Testis (tissue), 3 donors: ENCODE measurements around the gene CCRL2. TPM values are rescaled to one million over a fixed set of nuclear protein-coding genes. Genes with fewer than 3 reads are reported as not detected.

Experiments used
- DNase-seq: peaks from one replicate; pipeline ENCODE4 v3.0.0-alpha.2; 2019
- H3K27ac ChIP-seq, 2 donors: fragments of 200-600 bp; sonication (generic); one replicate each; pipeline ENCODE4 v1.5.1; 2019
- H3K27me3 ChIP-seq: fragments of 200-600 bp; sonication (generic); one replicate; pipeline ENCODE4 v1.5.1; 2019
- H3K36me3 ChIP-seq: fragments of 200-600 bp; sonication (generic); one replicate; pipeline ENCODE4 v1.5.1; 2017; ENCODE audit warnings: low read depth; ENCODE audit errors: missing control alignments
- H3K4me1 ChIP-seq: fragments of 200-600 bp; sonication (generic); one replicate; pipeline ENCODE4 v1.5.1; 2019
- H3K4me3 ChIP-seq, 2 donors: fragments of 200-600 bp; sonication (generic); one replicate each; pipeline ENCODE4 v1.5.1; 2017 to 2019
- H3K9me3 ChIP-seq: fragments of 200-600 bp; sonication (generic); one replicate; pipeline ENCODE4 v1.5.1; 2017
- CTCF ChIP-seq, 3 experiments: fragments of 450-650 bp in 2 of 3; fragments of 200-600 bp in 1 of 3; sonication (generic) in 1 of 3; IDR thresholded peaks; one replicate each; pipeline ENCODE4 v1.5.1; 2016 to 2019; ENCODE audit warnings: antibody characterized with exemption in 3 of 3, mild to moderate bottlenecking in 2 of 3, moderate library complexity in 1 of 3
- POLR2A ChIP-seq: fragments of 450-650 bp; IDR thresholded peaks from one replicate; pipeline ENCODE4 v1.6.1; 2017; ENCODE audit warnings: antibody characterized with exemption, mild to moderate bottlenecking, moderate library complexity
- WGBS, 2 donors: methylation state at CpG; one replicate each; pipeline ENCODE4 v1.1.5; 2018; 5-methylcytosine and 5-hydroxymethylcytosine counted together
- intact Hi-C: fragments of 100-400 bp; cut with DNase I; formaldehyde crosslinking; loops from one replicate; pipeline ENCODE4 v1.15.1; 2023; ENCODE audit warnings: low total_unique reads
- polyA plus RNA-seq: library from polyadenylated mRNA; stranded (reverse); fragments of 350-450 nt; fragmentation: Illumina TruSeq; extraction: RNeasy Lipid Tissue Mini Kit (QIAGEN cat#74804); gene quantifications from one replicate; pipeline ENCODE4 v1.2.3, GENCODE V29; 2014; ENCODE audit warnings: low read depth, low replicate concordance; ENCODE audit not compliant: insufficient read depth
- total RNA-seq, 2 donors: library from RNA; depleted of rRNA; stranded (reverse); fragments of >200 nt; gene quantifications; one replicate each; pipeline ENCODE4 v1.2.3, GENCODE V29; 2016

Gene CCRL2
- total and polyA plus RNA-seq, 3 donors from 2014 or later = 0.31 to 1.2 (median 0.87) TPM

DNA sequence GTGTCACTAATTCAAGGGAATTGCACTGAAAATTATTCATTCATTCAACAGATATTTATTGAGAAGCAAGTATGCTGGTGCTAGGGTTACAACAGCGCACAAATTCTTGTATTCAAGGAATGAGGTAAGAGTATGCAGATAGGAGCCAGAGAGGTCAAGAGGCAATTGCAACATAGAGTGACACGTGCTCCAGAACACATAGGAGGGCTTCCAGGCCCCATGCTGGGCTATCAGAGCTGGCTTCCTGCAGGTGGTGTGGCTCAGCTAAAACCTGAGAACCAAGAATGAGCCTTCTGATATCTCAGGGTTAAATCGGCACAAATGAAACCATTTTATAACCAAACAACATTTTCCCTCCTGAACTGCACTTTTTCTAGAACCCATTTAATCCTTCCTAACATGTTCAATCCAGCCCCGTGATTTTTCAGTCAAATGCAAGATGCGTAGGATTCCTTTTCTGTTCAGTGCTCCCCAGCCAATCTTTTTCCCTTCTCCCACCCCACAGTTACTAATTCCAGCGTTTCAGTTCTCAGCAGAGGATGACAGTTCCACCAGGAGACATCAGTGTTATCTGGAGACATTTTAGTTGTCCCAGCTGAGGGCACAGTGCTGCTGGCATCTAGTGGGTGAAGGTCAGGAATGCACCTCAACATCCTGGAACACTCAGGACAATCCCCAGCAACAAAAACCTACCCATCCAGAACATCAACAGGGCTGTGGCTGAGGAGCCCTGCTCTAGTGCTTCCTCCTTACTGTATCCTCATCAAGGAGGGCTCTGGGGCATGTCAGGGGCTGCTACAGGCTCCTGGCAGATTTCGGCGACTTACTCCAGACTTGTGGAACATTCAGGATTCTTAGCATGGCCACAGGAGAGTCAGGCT is 13.3 kb upstream of the CCRL2 start:
- no peak for DNase-seq
- WGBS, 2 donors = 74 to 76% methylated on average over 6 to 8 of the region's 8 CpGs
- no peak overlapping the region for H3K27ac ChIP-seq
- no peaks in the 10 kb centered on the region for H3K36me3 ChIP-seq
- no peak overlapping the region for H3K4me3 ChIP-seq
- intact Hi-C loops = no loop called here
- H3K27me3 ChIP-seq = no peaks in the 10 kb centered on the region
- H3K9me3 ChIP-seq = no peaks in the 10 kb centered on the region
- H3K4me1 ChIP-seq = peaks cover 5% of the 10 kb centered on the region
- TF ChIP-seq CTCF (IDR thresholded peaks at IDR 0.05) = no peak
- no peak for TF ChIP-seq POLR2A

GRCh38 chr3:46395210-46395661 is 11.8 kb upstream of the CCRL2 start:
- Histone ChIP-seq H3K4me3 (no peak overlapping the region), H3K27ac (no peak overlapping the region), H3K4me1 (peaks cover 5% of the 10 kb centered on the region), H3K9me3 (no peaks in the 10 kb centered on the region), H3K36me3 (no peaks in the 10 kb centered on the region), H3K27me3 (no peaks in the 10 kb centered on the region)
- 50 to 53% methylated on average over 6 of the region's 6 CpGs for WGBS, 2 donors
- DNase-seq = no peak
- intact Hi-C loops = no loop called here
- TF ChIP-seq POLR2A (no peak), CTCF (IDR thresholded peaks at IDR 0.05) (no peak)

DNA sequence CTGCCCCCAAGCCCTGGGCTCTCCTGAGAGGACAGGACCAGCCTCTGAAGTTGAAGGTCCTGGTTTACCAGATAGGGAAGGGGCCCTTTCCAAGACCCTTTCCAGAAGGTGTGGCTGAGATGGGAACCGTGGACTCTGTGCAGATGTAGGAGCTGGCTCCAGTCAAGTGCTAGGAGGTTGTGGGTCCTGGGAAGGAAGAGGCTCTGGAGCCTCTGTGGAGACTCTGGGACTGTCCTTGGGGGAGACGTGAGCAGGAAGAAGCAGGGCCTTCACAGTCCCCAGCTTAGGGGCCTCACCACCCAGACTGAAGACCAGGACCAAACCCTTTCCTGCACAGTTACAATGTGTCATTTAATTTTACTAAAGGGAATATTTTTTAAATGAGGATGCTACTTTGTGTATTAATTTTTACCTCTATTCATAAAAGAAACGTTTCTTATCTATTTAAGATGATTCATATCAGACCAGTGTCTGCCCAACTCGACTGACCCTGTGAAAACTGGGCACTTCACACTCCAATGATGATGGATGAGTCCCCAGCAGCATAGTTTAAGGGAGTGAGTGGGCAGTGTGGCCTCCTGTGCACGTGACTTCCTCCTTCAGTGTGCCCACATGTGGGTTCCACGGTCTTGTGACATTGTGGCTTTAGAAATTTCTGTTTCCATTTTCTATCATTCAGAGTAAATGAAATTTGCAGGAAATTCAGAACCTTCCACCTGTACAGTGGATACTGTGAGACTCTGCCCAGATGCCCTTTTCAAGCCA is 11.1 kb upstream of the CCRL2 start:
- H3K9me3 ChIP-seq = no peaks in the 10 kb centered on the region
- H3K4me3 ChIP-seq = no peak overlapping the region
- no peaks in the 10 kb centered on the region for H3K36me3 ChIP-seq
- no peak for DNase-seq
- intact Hi-C loops = no loop called here
- no peaks in the 10 kb centered on the region for H3K27me3 ChIP-seq
- 50% methylated on average over 6 of the region's 6 CpGs for WGBS, 2 donors
- H3K27ac ChIP-seq = no peak overlapping the region
- H3K4me1 ChIP-seq = peaks cover 5% of the 10 kb centered on the region
- TF ChIP-seq CTCF (IDR thresholded peaks at IDR 0.05) (no peak), POLR2A (no peak)

DNA sequence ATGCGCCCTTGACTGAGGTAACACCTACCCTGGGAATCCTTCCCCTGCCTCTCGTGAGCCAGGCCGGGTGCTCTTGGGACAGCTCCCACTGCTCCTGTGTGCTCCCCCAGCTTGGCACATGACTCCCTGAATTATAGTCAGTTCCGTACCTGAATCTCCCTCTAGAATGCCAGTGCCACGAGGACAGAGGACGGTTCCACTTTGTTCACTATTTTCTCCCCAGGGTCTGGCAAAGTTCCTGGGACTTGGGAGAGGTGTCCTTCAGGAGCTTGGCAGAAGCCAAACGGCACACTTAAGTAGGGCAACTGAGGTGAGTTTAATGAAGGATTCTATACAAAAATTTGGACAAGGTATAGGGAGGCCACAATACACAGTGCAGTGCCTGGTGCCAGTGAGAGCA is 9.9 kb upstream of the CCRL2 start:
- intact Hi-C loops = no loop called here
- Histone ChIP-seq H3K9me3 (no peaks in the 10 kb centered on the region), H3K36me3 (no peaks in the 10 kb centered on the region), H3K4me3 (no peak overlapping the region), H3K27me3 (no peaks in the 10 kb centered on the region), H3K4me1 (peaks cover 5% of the 10 kb centered on the region), H3K27ac (no peak overlapping the region)
- WGBS, 2 donors = 81 to 86% methylated on average over 7 of the region's 7 CpGs
- TF ChIP-seq CTCF (IDR thresholded peaks at IDR 0.05) (no peak), POLR2A (no peak)
- no peak for DNase-seq
